Panc1 (cell line): ENCODE results near the gene PAX3. TPM values are rescaled to one million over a fixed set of nuclear protein-coding genes. Genes with fewer than 3 reads are reported as not detected.

Experiments used
- ATAC-seq: fragments of 200-7000 bp; cut with Tn5 transposase; 2 replicates; pipeline ENCODE4 v1.9.1; 2020; ENCODE audit warnings: mild to moderate bottlenecking, moderate library complexity
- BruUV-seq: library from RNA; stranded (reverse); fragments of 400-500 nt; replicated peaks from 2 replicates; lab custom pipeline; 2021; lab: Mats Ljungman, UMichigan
- CTCF ChIA-PET: fragments of 300-600 bp; sonication (Branson Sonifier 250); formaldehyde crosslinking; loops from one replicate; lab custom pipeline; 2022; ENCODE audit warnings: antibody characterized with exemption; lab: Charles Lee
- POLR2A ChIA-PET: fragments of 300-600 bp; sonication (Branson Sonifier 250); formaldehyde crosslinking; loops from one replicate; lab custom pipeline; 2022; ENCODE audit warnings: antibody characterized with exemption; lab: Charles Lee
- DNase-seq: peaks from one replicate; pipeline ENCODE4 v3.0.0-alpha.2; 2010; ENCODE audit warnings: low read depth, low spot score
- H3K27ac ChIP-seq: 2 replicates; pipeline ENCODE4 v1.5.1; 2011; ENCODE audit warnings: mild to moderate bottlenecking, low read length, inconsistent platforms
- H3K27me3 ChIP-seq: fragments of 200-500 bp; sonication (Bioruptor generic); 2 replicates; pipeline ENCODE4 v1.6.0; 2014; ENCODE audit warnings: low read length, inconsistent platforms; ENCODE audit not compliant: control insufficient read depth, insufficient read depth
- H3K36me3 ChIP-seq: fragments of 200-500 bp; sonication (Bioruptor generic); 2 replicates; pipeline ENCODE4 v1.5.1; 2014; ENCODE audit warnings: inconsistent platforms, mild to moderate bottlenecking, low read length, moderate library complexity; ENCODE audit not compliant: control insufficient read depth, insufficient read depth
- H3K4me1 ChIP-seq: 2 replicates; pipeline ENCODE4 v1.5.1; 2011; ENCODE audit warnings: inconsistent platforms, mild to moderate bottlenecking, low read length, moderate library complexity; ENCODE audit not compliant: control insufficient read depth, insufficient read depth
- H3K4me3 ChIP-seq, 2 experiments: 2 replicates each; pipeline ENCODE4 v1.5.1; 2011 to 2012; ENCODE audit warnings: low read depth in 2 of 2, low read length in 2 of 2, mild to moderate bottlenecking in 2 of 2, inconsistent platforms in 1 of 2, moderate library complexity in 1 of 2
- H3K9me3 ChIP-seq: fragments of 200-500 bp; sonication (Bioruptor generic); 2 replicates; pipeline ENCODE4 v1.5.1; 2014; ENCODE audit warnings: low read depth, mild to moderate bottlenecking, inconsistent platforms, low read length, moderate library complexity; ENCODE audit not compliant: control insufficient read depth, insufficient read depth
- POLR2AphosphoS5 ChIP-seq: IDR thresholded peaks from 2 replicates; pipeline ENCODE4 v1.6.1; 2012; ENCODE audit warnings: mild to moderate bottlenecking, low read depth, low read length, moderate library complexity
- SIN3A ChIP-seq: IDR thresholded peaks from 2 replicates; pipeline ENCODE4 v1.6.1; 2012; ENCODE audit warnings: low read depth, mild to moderate bottlenecking, low read length, moderate library complexity, borderline replicate concordance; ENCODE audit not compliant: insufficient read depth
- TCF7L2 ChIP-seq: IDR thresholded peaks from 2 replicates; pipeline ENCODE4 v1.6.1; 2011; ENCODE audit warnings: mild to moderate bottlenecking, low read depth, low read length, inconsistent platforms
- in situ Hi-C: cut with HindIII; loops from 2 replicates; pipeline ENCODE4 v1.10.0; 2016; ENCODE audit warnings: low sequenced_read_pairs, low pct_unique_long_range_greater_than_20kb
- intact Hi-C: fragments of 100-400 bp; cut with micrococcal nuclease; formaldehyde crosslinking; loops from one replicate; pipeline ENCODE4 v1.10.0; 2022; ENCODE audit not compliant: unreplicated experiment
- total RNA-seq: library from RNA; stranded (reverse); gene quantifications from one replicate; pipeline ENCODE4 v1.2.1, GENCODE V29; 2021; ENCODE audit not compliant: unreplicated experiment
- TF ChIP-seq, protein P1 (sequence below): fragments of 450-650 bp; IDR thresholded peaks from 2 replicates; pipeline ENCODE4 v1.5.1; 2017; ENCODE audit warnings: mild to moderate bottlenecking
- TF ChIP-seq, protein P2 (sequence below), 2 experiments: IDR thresholded peaks; 2 replicates each; pipeline ENCODE4 v1.6.1; 2011 to 2012; ENCODE audit warnings: low read depth in 2 of 2, control low read depth in 1 of 2, low read length in 1 of 2, mild to moderate bottlenecking in 1 of 2, moderate library complexity in 1 of 2; ENCODE audit not compliant: insufficient read depth in 1 of 2

The PAX3 gene
- total RNA-seq, 1 experiment from 2014 or later = not detected

DNA sequence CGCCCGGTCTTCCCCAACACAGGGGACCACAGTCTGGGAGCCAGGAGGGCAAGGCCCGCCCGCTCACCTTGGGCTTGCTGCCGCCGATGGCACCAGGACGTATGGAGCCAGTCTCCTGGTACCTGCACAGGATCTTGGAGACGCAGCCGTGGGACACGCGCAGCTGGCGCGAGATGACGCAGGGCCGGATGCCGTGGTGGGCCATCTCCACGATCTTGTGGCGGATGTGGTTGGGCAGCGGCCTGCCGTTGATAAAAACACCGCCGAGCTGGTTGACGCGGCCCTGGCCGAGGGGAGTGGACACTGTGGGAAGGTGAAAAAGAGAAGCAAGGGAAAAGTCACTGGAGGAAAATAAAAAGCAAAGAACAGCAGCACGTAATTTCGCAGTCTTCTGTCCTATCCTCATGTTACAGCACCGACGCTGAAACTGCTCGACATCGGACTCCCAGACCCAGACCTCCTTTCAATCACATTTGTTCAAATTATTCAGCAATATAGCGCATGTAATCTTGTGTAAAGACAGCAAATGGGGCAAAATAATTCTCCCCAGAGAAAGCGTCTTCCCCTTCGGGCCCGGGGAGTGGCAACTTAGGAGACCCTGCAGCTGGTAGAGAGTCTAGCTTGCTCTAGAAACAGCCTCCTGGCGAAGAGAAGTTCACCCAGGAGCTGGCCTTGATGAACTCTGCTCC lies 1.7 kb downstream of the PAX3 start:
- ATAC-seq = no peak
- CTCF ChIA-PET = no interaction called here
- TF ChIP-seq, protein P1, sequence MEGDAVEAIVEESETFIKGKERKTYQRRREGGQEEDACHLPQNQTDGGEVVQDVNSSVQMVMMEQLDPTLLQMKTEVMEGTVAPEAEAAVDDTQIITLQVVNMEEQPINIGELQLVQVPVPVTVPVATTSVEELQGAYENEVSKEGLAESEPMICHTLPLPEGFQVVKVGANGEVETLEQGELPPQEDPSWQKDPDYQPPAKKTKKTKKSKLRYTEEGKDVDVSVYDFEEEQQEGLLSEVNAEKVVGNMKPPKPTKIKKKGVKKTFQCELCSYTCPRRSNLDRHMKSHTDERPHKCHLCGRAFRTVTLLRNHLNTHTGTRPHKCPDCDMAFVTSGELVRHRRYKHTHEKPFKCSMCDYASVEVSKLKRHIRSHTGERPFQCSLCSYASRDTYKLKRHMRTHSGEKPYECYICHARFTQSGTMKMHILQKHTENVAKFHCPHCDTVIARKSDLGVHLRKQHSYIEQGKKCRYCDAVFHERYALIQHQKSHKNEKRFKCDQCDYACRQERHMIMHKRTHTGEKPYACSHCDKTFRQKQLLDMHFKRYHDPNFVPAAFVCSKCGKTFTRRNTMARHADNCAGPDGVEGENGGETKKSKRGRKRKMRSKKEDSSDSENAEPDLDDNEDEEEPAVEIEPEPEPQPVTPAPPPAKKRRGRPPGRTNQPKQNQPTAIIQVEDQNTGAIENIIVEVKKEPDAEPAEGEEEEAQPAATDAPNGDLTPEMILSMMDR = no peak
- TF ChIP-seq, protein P2, sequence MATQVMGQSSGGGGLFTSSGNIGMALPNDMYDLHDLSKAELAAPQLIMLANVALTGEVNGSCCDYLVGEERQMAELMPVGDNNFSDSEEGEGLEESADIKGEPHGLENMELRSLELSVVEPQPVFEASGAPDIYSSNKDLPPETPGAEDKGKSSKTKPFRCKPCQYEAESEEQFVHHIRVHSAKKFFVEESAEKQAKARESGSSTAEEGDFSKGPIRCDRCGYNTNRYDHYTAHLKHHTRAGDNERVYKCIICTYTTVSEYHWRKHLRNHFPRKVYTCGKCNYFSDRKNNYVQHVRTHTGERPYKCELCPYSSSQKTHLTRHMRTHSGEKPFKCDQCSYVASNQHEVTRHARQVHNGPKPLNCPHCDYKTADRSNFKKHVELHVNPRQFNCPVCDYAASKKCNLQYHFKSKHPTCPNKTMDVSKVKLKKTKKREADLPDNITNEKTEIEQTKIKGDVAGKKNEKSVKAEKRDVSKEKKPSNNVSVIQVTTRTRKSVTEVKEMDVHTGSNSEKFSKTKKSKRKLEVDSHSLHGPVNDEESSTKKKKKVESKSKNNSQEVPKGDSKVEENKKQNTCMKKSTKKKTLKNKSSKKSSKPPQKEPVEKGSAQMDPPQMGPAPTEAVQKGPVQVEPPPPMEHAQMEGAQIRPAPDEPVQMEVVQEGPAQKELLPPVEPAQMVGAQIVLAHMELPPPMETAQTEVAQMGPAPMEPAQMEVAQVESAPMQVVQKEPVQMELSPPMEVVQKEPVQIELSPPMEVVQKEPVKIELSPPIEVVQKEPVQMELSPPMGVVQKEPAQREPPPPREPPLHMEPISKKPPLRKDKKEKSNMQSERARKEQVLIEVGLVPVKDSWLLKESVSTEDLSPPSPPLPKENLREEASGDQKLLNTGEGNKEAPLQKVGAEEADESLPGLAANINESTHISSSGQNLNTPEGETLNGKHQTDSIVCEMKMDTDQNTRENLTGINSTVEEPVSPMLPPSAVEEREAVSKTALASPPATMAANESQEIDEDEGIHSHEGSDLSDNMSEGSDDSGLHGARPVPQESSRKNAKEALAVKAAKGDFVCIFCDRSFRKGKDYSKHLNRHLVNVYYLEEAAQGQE (IDR thresholded peaks at IDR 0.05; ENCODE audit: insufficient read depth in 1 of 2, low read depth in 2 of 2, low read length in 1 of 2) = no peak
- TF ChIP-seq SIN3A = no peak
- no peak for TF ChIP-seq TCF7L2
- TF ChIP-seq POLR2AphosphoS5 = no peak
- Histone ChIP-seq H3K36me3 (no peaks in the 10 kb centered on the region), H3K4me3 (no peak overlapping the region), H3K9me3 (no peaks in the 10 kb centered on the region), H3K27me3 (peaks cover 5% of the 10 kb centered on the region; the same call in 1 of the 2 replicates), H3K4me1 (peaks cover 7% of the 10 kb centered on the region; the same call in 1 of the 2 replicates), H3K27ac (no peak overlapping the region)
- BruUV-seq = no TSS peak
- POLR2A ChIA-PET = no interaction called here
- intact Hi-C loops = no loop called here
- in situ Hi-C loops = no loop called here
- DNase-seq = no peak

- TF ChIP-seq TCF7L2 (no peak), POLR2AphosphoS5 (no peak), SIN3A (no peak)
- TF ChIP-seq, protein P2 (IDR thresholded peaks at IDR 0.05; ENCODE audit: insufficient read depth in 1 of 2, low read depth in 2 of 2, low read length in 1 of 2) = no peak
- TF ChIP-seq, protein P1 = no peak
- H3K36me3 ChIP-seq = no peaks in the 10 kb centered on the region
- DNase-seq (no peak), ATAC-seq (no peak)
- H3K27ac ChIP-seq = no peak overlapping the region
- H3K4me1 ChIP-seq = peaks cover 7% of the 10 kb centered on the region; the same call in 1 of the 2 replicates
- BruUV-seq = no TSS peak
- in situ Hi-C loops = no loop called here
- CTCF ChIA-PET = no interaction called here
- H3K9me3 ChIP-seq = no peaks in the 10 kb centered on the region
- POLR2A ChIA-PET = no interaction called here
- H3K27me3 ChIP-seq = peaks cover 8% of the 10 kb centered on the region; the same call in 1 of the 2 replicates
- intact Hi-C loops = no loop called here
- peak overlapping the region in 1 of 2 experiments; percentile 48; a peak in 1 of 4 replicates for H3K4me3 ChIP-seq
These were observed 2.5 kb downstream of the PAX3 start for GRCh38 chr2:222296311-222296741.
